GM18526 (cell line): ENCODE measurements around the gene LY6G5C.
A peak's percentile ranks its signal among the peaks of the same experiment; 100 is the strongest.

ENCODE experiments used
- POLR2A ChIP-seq: IDR thresholded peaks from 3 replicates; pipeline ENCODE4 v1.6.1; 2011; ENCODE audit not compliant: insufficient read length; ENCODE audit errors: extremely low read depth

Gene LY6G5C

DNA sequence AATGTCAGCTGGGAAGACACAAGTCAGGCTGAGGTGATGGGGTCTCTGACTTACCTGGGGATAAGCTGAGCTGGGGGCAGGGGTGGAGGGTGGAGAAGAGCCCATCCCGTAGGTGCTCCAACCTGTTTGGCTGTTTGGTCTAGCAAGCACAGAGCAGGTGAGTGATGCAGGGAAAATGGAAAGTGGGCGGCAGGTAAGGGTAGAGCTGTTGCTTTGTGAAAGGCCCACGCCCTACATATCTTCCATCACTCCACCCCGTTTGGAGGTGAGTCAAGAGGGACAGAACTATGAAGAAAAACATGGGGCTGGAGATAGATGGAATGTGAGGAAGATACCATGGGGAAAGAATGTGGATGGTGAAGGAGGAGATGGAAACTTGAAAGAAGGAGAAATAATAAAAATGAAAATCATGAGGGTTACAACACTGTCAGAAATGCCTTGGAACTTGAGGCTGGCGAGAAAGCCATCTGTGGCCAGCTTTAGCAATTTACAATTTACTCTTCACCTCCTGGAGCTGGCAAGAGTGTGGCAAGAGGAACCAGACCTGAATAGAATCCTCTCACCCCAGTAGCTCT is 39.4 kb upstream of the LY6G5C start:
- no peak for TF ChIP-seq POLR2A

DNA sequence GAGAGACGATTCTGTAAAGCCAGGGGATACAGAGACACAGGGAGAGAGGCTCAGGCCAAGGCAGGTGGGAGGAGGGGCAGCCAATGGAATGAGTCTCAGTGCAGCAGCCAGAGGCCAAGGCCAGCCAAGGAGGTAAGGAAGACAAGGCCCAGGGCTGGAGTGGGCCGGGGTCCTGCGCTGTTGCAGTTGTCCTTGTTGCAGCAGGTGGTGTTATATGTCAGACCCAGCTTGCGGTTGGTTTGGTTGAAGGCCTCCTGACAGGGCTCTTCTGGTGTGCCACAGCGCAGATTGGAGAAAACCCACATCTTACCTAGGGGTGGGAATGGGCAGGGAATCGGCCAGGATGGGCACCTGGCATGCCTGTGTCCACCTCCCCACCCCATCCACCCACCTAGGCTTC is 38.1 kb upstream of the LY6G5C start:
- TF ChIP-seq POLR2A, result no peak

DNA sequence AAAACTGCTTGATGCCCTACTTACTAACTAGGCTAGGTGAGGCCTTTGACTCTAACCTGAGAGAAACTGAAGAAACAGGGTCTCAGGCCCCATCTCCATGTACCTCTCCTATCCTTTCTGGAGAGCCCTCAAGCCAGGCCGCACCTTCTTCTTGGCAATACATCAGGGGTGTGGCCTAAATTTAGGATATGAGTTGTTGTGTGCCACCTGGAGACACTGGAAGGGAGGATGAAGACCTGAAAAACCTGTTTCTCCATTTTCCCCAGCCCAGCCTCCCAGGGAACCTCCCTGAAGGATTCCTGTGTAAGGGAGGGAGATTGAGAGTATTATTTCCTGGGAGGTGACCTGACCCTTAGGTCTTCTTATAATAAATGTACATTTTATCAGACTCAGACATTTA is 37.4 kb upstream of the LY6G5C start:
- TF ChIP-seq POLR2A, result no peak

DNA sequence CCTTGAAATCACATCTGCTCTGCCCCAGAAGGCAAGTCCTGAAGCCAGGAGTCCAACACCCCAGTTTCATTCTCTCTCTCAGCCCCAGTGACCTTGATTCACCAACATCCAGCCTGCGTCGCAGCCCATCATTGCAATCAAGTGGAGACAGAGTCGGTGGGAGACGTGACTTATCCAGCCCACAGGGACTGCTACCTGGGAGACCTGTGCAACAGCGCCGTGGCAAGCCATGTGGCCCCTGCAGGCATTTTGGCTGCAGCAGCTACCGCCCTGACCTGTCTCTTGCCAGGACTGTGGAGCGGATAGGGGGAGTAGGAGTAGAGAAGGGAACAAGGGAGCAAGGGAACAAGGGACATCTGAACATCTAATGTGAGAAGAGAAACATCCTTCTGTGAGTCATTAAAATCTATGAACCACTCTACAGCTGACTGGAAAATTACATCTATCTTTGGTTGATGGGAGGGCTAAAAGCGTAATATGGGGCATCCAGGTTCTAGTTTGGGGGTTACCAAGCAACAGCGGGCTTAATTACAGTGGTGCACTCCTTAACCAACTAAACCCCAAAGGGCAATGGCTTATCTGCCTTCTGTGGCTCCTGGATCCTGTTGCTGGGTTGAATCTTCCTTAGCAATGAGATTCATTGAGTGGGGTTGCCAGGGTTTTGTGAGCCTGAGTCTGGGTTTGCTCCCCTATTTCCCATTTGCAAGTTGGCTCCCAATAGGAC is 36.8 kb upstream of the LY6G5C start:
- no peak for TF ChIP-seq POLR2A

GRCh38 chr6:31715022-31715958 is 34.4 kb upstream of the LY6G5C start, which contains the start of gene LY6G6D:
Gene LY6G6D (plus strand): TSS chr6:31715348. CDS start chr6:31715356, 8 bp downstream.
- no peak for TF ChIP-seq POLR2A

DNA sequence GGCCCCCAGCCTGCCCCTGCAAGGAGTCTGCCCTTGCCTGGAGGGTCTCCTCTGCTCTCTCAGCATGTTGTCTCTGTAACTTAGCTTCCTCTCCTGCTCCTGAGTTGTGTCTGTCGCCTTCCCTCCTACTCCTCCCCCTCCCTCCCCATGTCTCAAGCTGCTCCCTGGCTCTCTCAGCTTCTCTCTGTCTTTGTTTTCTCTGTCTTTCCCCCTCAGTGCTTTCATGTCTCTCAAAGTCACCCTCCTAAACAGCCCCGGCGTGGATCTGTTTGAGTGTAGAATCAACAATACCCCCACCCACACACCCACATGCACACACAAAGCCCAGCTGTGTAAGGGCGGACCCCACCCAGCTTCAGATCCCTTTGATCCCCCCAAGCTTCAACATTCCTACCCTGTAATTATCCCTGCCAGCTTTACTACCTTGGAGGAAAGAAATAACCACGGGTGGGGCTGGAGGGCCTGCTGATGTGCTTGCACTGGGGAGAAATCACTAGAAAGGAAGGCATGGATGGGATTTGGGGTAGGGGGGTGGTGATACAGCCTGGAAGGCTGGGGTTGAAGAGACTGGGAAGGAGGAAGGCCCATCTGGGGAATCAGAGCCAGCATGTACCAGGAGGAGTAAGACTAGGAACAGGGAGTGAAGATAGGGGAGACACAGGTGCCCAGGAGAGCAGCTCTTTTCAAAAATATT is 33.3 kb upstream of the LY6G5C start:
- TF ChIP-seq POLR2A, result no peak

GRCh38 chr6:31713465-31713864 is 32.6 kb upstream of the LY6G5C start:
- no peak for TF ChIP-seq POLR2A

DNA sequence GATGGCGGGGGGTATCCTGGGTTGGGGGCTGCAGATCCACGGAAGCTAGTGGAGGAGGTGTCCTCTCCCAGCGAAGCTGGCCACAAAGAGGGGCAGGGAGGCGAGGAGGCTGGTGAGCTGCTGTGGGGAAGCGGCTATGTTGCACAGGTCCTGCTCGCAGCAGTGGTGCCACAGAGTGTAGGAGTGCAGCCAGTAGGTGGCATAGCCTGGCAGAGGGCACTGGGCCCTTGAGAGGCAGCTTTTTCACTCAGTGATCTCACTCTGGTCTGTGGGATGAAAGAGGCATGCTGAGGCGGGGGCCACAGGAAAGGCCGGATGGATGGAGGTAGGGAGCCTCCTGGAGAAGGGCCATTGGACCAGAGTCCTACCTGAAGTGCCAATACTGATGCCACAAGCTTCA is 31.4 kb upstream of the LY6G5C start:
- no peak for TF ChIP-seq POLR2A

DNA sequence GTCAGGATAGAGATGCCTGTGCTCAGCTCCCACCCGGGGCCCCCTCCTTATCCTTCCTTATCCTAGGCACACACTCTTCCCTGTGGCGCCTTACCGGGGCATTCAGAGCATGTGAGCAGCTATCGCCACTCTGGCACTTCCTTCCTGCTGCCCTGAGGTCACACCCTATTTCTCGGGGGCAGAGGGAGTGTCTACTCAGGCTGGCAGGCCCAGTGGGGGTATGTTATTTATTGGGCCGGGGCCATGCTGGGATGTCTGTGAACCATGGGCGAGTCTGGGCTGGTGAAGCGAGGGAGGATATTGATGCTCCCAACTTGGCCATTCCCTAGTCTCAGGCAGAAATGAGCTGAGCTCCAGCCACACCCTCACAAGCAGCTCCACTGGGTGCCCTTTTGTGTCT is 30.4 kb upstream of the LY6G5C start:
- TF ChIP-seq POLR2A, result no peak

DNA sequence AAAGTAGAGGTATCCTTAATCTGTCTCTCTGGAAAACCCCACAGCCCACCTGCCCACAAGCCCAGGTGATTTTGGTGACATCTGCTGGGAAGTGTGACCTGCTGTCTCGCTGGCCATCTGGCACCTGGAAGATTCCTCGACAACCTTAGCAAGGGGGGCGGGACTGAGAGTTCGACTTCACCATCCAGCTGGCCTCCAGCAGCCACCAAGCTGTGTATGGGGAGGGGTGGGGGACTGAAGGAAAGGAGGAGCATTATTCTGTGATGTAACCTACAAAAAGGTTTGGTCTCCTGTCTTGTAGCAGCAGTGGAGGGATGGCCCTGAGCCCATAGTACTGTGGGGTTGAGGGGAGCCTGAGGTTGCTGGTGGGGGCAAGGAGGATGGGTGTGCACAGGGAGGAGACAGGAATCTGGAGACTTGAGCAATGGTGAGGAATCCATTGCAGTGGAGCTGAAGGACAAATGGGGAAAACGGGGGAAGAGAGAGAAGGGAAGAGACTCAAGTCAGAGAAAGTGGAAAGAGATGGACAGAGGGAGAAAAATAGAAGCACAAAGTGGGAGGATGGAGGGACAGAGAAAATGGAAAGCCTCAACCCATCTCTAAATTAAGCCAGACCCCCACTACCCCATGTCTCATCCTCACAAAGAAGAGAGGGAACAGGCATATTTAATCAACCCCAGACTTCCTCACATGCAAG is 29.8 kb upstream of the LY6G5C start:
- TF ChIP-seq POLR2A, result no peak

GRCh38 chr6:31708224-31708623 is 27.4 kb upstream of the LY6G5C start:
- no peak for TF ChIP-seq POLR2A

GRCh38 chr6:31707701-31708100 is 26.8 kb upstream of the LY6G5C start:
- TF ChIP-seq POLR2A, result no peak

GRCh38 chr6:31706599-31706998 is 25.7 kb upstream of the LY6G5C start, which contains the start of gene LY6G6F:
Gene LY6G6F (plus strand): TSS chr6:31706866. CDS start chr6:31706907, 41 bp downstream.
- no peak for TF ChIP-seq POLR2A

- no peak for TF ChIP-seq POLR2A
These were observed 25.1 kb upstream of the LY6G5C start for GRCh38 chr6:31705931-31706330.

DNA sequence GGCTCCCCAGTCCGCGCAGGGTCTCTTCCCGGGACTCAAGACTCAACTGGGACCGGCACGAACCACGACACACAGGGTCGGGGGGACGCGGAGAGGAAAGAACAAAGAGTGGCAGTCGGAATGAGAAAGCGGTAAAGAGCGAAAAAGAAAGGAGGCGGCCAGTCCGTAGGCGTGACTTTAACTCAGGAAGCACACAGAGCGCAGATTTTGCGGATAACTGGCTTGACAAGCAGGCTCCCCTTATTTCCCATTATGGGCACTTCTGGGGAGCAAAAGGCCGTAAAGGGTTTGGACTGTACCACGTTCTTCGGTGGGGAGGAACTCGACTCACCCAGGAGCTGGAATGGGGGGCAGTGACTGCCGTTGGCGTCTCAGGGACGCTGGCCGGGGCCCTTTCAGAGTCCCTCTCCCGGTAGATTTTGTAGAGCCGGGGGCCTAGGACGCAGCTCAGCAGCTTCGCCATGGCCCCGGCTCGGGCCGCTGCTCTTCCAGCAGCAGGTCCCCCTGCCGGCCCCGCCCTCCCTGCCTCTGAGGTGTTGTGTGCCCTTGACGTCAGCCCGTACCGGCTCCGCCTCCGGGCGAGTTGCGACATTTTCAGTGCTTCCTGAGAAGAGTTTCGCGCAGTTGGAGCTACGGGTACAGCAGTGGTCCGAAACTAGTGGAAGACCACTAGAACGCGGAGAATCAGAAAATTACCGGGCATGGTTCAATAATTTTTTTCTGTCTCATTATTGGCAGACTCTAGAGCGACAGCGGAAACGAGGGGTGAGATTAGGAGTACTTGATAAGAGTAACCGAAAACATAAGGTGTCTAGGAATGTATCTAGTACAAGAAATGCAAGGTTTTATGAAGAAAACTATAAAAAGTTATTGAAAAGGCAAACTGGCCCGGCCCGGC is 22.2 kb upstream of the LY6G5C start, which contains the start of gene ABHD16A:
Gene ABHD16A, minus strand, starts transcription at position 506 of the 898 bp plus-strand sequence. Its CDS starts 43 bp downstream, at position 463.
- TF ChIP-seq POLR2A, result peak; percentile 90
